Activated CD8-positive, alpha-beta memory T cell treated with anti-CD3 and anti-CD28 coated beads, Interleukin-2, amount 50 U/mL, for 1 hour (primary cell): ENCODE measurements around the gene FBXW2.
A peak's percentile ranks its signal among the peaks of the same experiment; 100 is the strongest.
"Not testable (repeated sequence)": the region's sequence is repeated elsewhere in the genome, so short reads cannot be mapped to it uniquely, and the experiment has no call there.

ENCODE experiments used
- DNase-seq: peaks from one replicate; pipeline ENCODE4 v3.0.0-alpha.2; 2020; ENCODE audit errors: extremely low read depth

FBXW2 gene

DNA sequence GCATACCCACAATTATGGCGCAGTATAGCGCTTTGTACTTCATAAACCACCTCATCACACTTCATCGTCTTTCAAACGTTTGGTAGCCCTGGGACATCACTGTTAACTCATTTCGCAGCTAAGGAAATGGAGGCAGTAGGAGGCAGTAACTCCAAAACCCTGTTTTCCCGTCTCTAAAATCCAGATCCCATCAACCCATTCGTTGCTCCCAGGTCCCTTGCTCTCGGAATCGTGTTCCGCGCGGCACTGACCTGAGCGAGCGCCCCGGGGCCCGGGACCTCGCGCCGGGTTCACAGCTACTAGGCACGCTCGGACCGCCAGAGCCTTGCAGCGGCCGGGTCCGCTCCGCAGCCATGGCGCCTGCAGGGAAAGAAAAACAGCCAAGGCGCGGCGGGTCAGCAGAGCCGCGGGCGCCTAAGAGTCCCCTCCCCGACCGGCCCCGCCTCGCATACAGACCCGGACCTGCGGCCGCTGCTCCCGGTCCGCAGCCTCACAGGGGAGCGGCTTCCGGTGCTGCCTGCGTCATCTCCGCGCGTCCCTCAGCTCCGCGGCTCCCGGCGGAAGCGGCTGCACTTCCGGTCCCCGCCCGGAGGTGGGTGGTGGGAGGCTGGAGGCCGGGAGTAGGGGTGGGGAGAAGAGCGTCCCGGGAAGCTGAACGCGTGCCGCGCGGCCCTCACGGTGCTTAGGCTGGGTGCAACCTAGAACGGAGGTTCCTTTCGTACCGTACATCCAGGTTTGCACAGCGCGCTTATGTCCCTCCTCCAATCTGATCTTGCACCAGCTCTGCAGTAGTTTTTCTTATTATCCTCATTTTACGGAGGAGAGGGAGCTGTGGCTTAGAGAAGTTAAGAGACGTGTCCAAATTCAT is at the start of gene FBXW2:
TSS of gene FBXW2 (minus strand) at position 519 of the 868 bp plus-strand sequence. CDS start 5,158 bp downstream, outside the sequence.
- peak; percentile 36 for DNase-seq

GRCh38 chr9:120841930-120842684 is 48.9 kb upstream of the FBXW2 start:
- no peak for DNase-seq

- DNase-seq, result no peak
Observed at GRCh38 chr9:120839146-120839545, 45.9 kb upstream of the FBXW2 start.

- no peak for DNase-seq
Observed at GRCh38 chr9:120837921-120838320, 44.7 kb upstream of the FBXW2 start.

DNA sequence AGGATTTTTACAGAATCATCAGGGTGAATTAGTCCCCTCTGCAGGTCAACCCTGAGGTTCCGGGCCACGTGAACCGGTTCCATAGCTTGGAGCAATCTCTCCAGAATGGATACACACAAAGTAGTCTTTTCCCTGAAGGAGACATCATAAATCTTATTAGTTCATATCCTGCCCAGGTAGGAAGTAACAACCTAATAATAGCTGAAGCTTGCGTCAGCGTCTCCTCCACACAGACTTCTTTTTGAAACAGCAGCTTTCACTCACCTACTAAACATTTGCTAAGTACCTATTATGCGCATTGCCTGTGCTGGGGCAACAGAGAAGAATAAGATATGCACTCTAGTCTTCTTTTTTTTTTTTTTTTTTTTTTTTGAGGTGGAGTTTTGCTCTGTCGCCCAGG is 40.1 kb upstream of the FBXW2 start:
- no peak for DNase-seq

DNA sequence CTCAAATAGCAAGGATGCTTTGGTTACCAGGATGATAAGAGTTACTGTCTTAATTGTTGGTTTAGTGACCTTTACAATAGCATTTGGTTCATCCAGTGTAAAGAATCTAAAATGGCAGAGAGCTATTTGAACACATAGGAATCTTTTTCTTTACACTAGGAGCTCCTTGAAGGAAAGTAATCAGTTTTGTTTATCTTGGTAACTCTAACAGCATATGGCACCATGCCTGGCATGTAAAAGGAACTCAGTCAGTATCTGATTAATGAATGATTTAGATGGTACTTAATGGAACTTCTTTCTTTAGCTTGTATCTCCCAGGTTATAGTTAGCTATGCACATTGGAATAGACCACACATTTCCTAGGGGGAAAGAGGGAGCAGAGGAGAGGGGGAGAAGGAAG is 39.6 kb upstream of the FBXW2 start:
- no peak for DNase-seq

- no peak for DNase-seq
Observed at GRCh38 chr9:120830865-120831264, 37.6 kb upstream of the FBXW2 start.

GRCh38 chr9:120830151-120830550 is 36.9 kb upstream of the FBXW2 start:
- no peak for DNase-seq

DNA sequence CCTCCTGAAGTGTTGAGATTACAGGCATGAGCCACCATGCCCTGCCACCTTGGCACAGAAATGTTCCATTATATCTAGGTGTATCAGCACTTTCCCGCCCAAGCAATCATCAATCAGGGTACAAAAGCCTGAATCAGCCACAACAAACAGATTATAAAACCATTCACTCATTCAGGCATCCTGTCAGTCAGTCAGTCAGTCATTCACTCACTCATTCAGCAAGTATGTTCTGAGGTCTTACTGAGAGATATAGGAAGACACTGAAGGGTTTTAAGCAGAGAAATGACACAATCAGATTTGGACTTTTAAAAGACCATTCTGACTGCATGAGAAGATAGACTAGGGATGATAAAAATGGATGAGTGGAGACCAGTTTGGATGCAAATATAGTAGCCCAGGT is 36.4 kb upstream of the FBXW2 start:
- no peak for DNase-seq

GRCh38 chr9:120820095-120820494 is 26.9 kb upstream of the FBXW2 start:
- no peak for DNase-seq

DNA sequence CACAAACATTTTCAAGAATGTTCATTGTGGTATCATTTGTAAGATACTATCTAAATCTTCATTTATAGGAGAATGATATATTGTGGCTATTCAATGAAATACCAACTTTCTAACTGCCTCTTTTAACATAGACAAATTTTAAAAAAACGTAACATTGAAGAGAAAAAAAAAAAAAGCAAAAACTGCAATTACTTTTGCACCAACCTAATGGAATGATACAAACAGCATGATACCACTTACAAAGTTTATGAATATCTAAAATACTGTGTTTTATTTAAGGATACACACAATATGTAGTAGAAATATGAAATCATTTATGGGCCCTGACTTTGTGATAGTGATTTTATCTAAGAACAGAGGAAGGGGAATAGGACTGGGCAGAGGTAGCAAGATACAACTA is 25.4 kb upstream of the FBXW2 start:
- no peak for DNase-seq

- DNase-seq, result no peak
Observed at GRCh38 chr9:120815075-120815474, 21.9 kb upstream of the FBXW2 start.

GRCh38 chr9:120808931-120809330 is 15.7 kb upstream of the FBXW2 start:
- DNase-seq, result no peak

DNA sequence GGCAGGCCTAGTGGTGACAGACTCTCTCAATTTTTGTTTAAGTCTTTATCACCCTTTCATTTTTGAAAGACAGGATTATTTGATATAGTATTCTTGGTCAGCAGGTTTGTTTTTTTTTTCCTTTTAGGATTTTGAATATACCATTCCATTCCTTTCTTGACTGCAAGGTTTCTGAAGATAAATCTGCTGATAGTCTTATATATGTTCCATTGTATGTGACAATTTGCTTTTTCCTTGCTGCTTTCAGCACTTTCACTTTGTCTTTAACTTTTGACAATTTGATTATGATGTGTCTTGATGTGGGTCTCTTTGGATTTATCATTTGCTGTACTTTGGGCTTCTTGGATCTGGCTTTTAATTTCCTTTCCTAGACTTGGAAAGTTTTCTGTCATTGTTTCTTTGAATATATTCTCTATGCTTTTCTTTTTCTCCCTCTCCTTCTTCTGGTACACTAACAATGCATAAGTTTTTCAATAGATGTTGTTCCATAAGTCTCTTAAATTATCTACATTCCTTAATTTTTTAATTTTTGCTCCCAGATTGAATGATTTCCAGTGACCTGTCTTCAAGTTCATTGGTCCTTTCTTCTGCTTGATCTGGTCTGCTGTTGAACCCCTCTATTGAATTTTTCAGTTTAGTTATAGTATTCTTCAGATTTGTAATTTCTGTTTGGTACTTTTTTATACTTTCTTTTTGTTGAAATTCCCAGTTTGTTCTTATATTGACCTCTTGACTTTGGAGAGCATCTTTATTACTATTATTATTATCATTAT is 14.6 kb upstream of the FBXW2 start:
- DNase-seq, result no peak

DNA sequence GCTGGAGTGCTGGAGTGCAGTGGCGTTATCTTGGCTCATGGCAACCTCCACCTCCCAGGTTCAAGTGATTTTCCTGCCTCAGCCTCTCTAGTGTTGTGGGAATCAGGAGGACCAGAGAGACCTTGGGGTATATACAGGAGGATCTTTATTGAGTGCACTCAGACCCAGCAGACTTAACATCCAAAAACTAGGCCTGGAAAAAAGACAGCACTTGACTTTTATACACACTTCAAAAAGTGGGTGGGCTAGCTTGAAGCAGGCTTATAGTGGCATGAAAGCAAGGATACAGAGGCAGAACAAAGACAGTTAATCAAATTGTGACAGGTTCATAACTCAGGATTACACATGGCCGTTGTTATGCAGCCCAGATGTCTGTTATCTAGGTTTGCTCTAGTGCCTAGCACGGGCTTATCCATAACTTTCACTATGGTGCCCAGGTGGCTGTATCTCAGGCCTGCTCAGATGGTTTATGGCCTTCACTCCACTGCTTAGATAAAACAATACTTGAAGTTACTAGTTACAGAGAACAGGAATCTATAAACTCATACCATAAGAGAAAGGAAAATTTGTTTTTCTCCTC is 11.7 kb upstream of the FBXW2 start:
- DNase-seq, result not testable (repeated sequence)

GRCh38 chr9:120801441-120801840 is 8.2 kb upstream of the FBXW2 start:
- DNase-seq, result no peak

GRCh38 chr9:120791161-120791560 is 2.1 kb downstream of the FBXW2 start:
- no peak for DNase-seq

DNA sequence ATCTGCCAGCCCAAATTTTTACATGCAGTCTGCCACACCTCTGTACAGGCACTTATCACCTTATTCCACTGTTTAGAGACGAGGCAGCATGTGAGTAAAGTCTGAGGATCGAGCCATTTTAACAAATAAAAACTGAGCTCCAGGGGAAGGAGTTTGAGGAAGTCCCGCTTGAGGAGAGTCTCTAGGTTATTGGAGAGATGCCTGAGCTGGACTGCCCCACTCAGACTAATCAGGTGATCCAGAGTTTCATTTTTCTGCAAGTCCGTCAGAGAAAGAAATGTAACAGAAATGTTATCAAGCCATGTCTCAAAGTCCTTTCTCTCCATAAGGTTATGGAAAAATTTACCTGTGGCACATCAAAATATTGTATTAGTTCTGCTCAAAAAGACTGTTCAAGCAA is 5.3 kb downstream of the FBXW2 start:
- no peak for DNase-seq

DNA sequence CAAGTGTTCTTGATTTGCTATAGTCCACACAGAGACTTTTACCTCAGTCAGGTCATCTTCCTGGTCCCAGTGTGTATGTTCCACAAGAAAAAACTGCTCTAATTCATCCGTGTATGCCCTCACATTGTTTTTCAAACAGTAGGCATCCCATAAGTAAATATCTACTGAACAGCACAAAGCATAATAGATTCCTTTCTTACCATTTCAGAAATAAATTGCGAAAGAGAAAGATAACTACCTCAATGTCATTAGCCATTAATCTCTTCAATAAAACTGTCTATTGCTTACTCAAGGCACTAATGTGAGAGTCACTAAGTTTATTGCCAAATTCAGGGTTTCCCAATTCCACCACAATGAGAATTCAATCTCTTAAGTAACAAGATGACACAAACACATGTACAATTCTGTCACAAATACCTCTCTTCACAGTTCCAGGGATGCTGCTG is 9.6 kb downstream of the FBXW2 start:
- no peak for DNase-seq

GRCh38 chr9:120781236-120781635 is 12.0 kb downstream of the FBXW2 start:
- DNase-seq, result no peak

GRCh38 chr9:120780367-120780766 is 12.8 kb downstream of the FBXW2 start:
- no peak for DNase-seq

GRCh38 chr9:120779227-120779626 is 14.0 kb downstream of the FBXW2 start:
- no peak for DNase-seq
